Stimulated activated memory B cell treated with anti-CD40 and anti-IgM and Interleukin-4, amounts not matched to agents 10 μg/mL and 1 μg/mL and 100 μg/mL, for 72 hours (primary cell): ENCODE data around the gene PPIL4.

Source experiments
- ATAC-seq: fragments of 150-1000 bp; cut with Tn5 transposase; 2 replicates; pipeline ENCODE4 v1.10.0; 2021
- H3K27ac Mint-ChIP-seq: one replicate; pipeline ENCODE4 v1.8.0; 2022; ENCODE audit warnings: mild to moderate bottlenecking, mixed read lengths
- H3K27me3 Mint-ChIP-seq: one replicate; pipeline ENCODE4 v1.8.0; 2022; ENCODE audit warnings: mixed read lengths
- H3K36me3 Mint-ChIP-seq: one replicate; pipeline ENCODE4 v1.8.0; 2022; ENCODE audit warnings: mixed read lengths
- H3K4me1 Mint-ChIP-seq: one replicate; pipeline ENCODE4 v1.8.0; 2022; ENCODE audit warnings: mixed read lengths
- H3K4me3 Mint-ChIP-seq: one replicate; pipeline ENCODE4 v1.8.0; 2022; ENCODE audit warnings: mild to moderate bottlenecking, moderate library complexity, mixed read lengths
- H3K9me3 Mint-ChIP-seq: one replicate; pipeline ENCODE4 v1.8.0; 2022; ENCODE audit warnings: mixed read lengths

The PPIL4 gene

DNA sequence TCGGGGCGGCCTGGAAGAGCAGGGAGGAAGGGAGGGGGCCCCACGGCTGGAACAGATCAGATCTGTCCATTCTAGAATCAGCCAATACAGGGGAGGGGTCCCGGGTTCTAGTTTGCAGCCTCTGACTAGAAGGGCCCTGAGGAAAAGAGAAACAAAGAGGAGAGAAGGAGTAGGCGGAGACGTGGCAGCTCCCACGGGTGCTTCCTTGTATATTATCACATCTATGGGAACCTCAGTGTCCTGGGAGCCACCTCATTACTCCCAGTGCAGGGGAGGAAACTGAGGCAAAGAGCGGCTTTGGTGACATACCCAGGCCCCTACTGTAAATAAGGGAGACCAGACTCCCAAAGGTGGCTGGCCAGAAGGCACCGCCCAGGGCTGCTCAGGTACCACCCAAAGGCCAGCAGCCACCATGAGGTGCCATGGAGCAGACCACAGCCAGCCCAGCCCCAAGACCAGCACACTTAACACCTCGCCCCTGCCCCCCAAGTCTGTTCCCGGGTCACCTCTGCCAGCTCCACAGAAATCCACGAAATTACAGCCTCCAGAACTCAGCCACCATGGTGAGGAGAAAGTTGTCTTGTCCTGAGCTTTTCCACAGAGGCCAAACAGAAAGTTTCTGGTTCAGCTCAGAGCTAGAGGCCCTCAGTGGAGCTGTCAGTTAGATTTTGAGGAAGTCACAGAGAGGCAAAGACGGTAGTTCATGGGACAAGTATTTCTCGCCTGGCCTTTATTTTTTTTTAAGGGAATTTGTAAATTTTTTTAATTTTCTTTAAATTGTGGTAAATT lies 63.1 kb downstream of the PPIL4 start:
- H3K27ac Mint-ChIP-seq, result peak overlapping the region; percentile 99
- H3K27me3 Mint-ChIP-seq, result no peaks in the 10 kb centered on the region
- no peaks in the 10 kb centered on the region for H3K9me3 Mint-ChIP-seq
- peak overlapping the region; percentile 89 for H3K4me3 Mint-ChIP-seq
- peaks cover 26% of the 10 kb centered on the region for H3K36me3 Mint-ChIP-seq
- peaks cover 64% of the 10 kb centered on the region for H3K4me1 Mint-ChIP-seq
- ATAC-seq, result peak; percentile 24

DNA sequence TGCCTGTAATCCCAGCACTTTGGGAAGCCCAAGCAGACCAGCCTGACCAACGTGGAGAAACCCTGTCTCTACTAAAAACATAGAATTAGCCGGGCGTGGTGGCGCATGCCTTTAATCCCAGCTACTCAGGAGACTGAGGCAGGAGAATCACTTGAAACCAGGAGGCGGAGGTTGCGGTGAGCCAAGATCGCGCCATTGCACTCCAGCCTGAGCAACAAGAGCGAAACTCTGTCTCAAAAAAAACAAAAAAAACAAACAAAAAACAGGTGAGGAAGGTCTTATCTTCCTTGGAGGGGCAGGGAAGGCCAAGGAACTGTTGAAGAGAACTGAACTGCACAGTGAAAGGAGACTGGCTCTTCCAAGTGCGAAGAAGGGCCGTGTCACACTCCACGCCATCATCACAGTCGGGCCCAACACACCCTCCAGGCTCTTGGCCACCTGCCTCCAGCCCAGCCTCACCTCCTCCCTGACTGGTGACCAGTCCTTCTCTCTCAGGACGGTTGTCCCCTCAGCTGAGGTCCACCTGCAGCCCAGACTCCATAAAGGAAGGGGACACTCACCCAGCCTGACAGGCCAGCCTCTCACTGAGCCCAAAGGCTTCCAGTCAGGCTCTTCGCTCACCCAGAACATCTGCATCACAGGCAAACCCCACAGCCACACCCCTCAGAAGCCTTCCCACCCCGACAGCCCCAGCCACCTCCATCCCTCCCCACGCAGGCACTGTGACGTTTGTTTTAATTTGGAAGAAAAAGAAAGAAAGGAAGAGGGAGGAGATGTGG lies 65.2 kb downstream of the PPIL4 start:
- Mint-ChIP-seq H3K27me3 (no peaks in the 10 kb centered on the region), H3K4me3 (peak overlapping the region; percentile 89), H3K36me3 (peaks cover 37% of the 10 kb centered on the region), H3K27ac (peak overlapping the region; percentile 99), H3K4me1 (peaks cover 78% of the 10 kb centered on the region), H3K9me3 (no peaks in the 10 kb centered on the region)
- ATAC-seq, result peak; percentile 48

DNA sequence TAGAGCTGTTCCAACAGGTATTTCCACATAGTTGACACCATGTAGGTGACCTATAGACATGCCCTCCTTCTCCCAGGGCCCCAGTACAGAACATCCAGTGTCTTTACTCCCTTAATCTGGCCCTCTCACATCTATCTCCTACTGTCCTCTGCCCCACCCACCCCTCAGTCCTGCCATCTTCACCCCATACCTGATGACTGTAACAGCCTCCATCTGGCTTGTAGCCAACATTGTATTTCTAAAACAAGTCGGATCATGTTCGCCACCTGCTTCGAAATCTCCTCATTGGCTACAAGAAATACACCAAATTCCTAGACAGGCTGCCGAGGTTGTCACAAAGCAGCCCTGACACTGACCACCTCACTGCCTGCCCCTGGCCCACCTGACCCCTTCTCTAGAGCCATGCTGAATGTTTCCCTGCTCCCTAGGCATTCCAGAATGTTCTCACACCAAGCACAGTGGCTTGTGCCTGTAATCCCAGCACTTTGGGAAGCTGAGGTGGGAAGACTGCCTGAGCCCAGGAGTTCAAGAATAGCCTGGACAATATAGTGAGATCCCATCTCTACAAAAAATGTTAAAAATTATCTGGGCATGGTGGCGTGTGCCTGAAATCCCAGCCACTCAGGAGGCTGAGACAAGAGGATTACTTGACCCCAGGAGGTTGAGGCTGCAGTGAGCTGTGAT lies 67.1 kb downstream of the PPIL4 start:
- ATAC-seq, result no peak
- no peaks in the 10 kb centered on the region for H3K9me3 Mint-ChIP-seq
- peak overlapping the region; percentile 99 for H3K27ac Mint-ChIP-seq
- no peaks in the 10 kb centered on the region for H3K27me3 Mint-ChIP-seq
- H3K36me3 Mint-ChIP-seq, result peaks cover 43% of the 10 kb centered on the region
- H3K4me3 Mint-ChIP-seq, result peak overlapping the region; percentile 89
- H3K4me1 Mint-ChIP-seq, result peaks cover 83% of the 10 kb centered on the region

DNA sequence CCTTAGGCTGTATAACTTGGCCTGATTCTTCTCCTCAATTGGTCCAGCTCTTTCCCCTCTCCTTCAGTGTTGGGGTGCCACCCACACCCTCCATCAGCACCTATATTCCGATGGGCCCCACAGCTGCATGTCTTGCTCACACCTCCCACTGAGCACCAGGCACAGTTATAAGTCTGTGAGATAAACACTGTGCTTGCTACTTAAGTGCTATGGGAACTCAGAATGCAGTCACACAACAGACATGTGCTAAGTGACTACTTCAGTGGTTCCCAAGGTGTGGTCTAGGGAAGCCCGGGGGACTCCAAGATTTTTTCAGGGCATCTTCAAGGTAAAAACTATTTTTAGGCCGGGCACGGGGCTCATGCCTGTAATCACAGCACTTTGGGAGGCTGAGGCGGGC lies 68.3 kb downstream of the PPIL4 start:
- Mint-ChIP-seq H3K9me3 (no peaks in the 10 kb centered on the region), H3K36me3 (peaks cover 43% of the 10 kb centered on the region), H3K27ac (peak overlapping the region; percentile 99), H3K4me3 (peak overlapping the region; percentile 51), H3K27me3 (no peaks in the 10 kb centered on the region), H3K4me1 (peaks cover 90% of the 10 kb centered on the region)
- no peak for ATAC-seq

DNA sequence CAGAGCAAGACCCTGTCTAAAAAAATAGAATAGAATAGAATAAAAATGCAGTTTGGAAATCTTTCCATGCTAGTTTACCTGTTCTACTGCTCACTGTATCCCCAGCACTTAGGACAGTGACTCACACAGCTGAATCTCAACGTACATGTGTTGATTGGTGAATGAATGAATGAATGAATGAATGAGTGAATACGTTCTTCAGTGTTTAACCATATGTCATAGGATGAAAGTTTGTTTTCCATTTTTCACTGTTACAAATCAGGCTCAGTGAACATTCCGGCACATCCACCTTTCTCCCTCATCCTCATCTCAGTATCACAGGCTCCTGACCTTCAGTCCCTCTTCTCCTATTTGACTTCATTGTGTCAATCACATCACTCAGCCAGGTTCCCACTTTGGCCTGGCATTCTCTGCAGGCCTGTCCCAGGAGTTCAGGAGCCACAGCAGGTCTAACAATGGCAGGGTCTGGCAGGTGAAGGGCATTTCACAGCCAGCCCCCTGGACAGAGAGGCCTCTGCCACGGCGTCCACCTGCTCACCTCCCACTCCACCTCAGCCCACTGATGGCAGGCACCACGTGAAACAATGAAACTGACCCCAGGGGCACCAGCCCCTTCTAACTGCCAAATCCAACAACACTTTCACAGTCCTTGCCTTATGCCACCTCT lies 68.9 kb downstream of the PPIL4 start:
- Mint-ChIP-seq H3K4me1 (peaks cover 91% of the 10 kb centered on the region), H3K36me3 (peaks cover 43% of the 10 kb centered on the region), H3K9me3 (no peaks in the 10 kb centered on the region), H3K27me3 (no peaks in the 10 kb centered on the region), H3K27ac (peak overlapping the region; percentile 99), H3K4me3 (peak overlapping the region; percentile 51)
- ATAC-seq, result no peak

DNA sequence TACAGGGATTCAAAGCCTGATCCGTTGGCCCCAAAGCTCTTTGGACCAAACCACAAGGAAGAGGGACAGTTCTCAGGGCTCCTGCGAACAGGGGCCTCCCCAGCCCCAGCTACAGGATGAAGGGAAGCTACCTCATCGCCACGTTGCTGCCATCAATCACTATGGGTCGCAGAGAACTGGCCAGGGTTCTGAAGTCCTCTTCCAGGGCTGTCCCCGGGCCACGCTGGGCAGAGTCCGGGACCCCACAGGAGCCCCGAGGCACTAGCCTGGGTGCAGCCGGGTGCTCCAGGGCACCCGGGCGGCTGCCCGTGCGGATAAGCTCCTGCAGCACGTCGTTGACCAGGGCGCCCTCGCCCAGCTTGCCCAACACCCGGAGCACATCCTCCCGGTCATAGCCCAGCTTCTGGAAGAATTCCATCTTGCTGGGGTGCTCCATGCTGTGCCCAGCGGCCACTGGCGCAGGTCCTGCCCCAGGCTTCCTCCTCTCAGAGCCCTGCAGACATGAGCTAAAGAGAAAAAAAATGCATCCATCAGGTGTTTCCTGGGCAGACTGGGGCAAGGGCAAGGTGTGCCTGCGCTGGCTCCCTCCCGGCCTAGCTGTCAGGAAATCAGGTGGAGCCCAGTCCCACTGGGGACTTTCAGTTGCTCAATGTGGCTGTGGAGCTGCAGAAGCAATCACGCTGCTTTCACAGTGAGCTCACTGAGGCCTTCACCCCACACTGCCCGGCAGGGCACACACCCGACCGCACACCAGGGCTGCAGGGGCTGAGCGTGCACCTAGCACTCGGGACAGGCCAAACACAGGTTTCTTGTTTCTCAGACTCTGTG lies 71.5 kb downstream of the PPIL4 start:
- peak overlapping the region; percentile 99 for H3K27ac Mint-ChIP-seq
- peaks cover 88% of the 10 kb centered on the region for H3K4me1 Mint-ChIP-seq
- peak overlapping the region; percentile 80 for H3K4me3 Mint-ChIP-seq
- no peaks in the 10 kb centered on the region for H3K9me3 Mint-ChIP-seq
- peak; percentile 55 for ATAC-seq
- H3K27me3 Mint-ChIP-seq, result no peaks in the 10 kb centered on the region
- peaks cover 40% of the 10 kb centered on the region for H3K36me3 Mint-ChIP-seq

DNA sequence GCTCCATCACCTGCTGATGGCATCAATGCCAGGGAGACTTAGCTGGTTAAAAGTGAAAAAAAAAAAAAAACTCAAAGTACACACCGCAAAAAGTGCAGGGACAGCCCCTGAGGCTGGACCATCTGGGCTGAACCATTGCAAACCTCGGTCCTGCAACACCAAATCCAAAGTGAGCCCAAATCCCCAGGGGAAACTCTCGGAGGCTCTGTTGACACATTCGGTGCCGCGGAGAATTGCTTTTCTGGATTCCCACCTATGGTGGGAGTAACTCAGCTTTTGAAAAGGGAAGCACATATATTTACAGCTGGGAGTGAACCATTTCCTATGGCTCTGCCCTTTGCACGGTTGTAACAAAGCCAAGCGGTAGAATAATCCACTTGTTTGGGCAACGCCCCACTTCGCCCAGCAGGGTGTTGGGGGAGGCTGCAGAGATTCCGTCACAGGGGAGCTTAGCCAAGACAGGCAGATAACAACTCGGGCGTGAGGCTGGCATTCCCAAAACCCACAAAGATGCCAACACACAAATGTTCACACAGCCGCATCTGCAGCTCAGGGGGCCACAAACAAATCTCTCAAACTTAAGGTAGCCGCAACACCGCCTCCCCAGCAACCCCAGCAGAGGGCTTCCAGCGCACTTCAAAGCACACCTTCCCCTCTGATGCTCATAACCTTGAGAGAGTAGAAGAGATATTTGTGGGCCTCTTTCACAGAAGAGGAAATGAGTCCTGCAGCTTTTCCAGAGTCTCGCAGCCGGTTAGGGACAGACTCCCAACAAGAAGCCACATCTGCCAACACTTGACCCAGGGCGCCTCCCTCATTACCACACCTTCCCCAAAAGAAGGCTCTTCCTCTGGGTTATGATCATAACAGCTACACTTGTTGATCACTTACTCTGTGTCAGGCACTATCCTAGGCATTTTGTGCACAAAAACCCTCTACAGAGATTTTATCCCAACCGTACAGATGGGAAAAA lies 72.5 kb downstream of the PPIL4 start:
- Mint-ChIP-seq H3K4me3 (peak overlapping the region; percentile 72), H3K27ac (peak overlapping the region; percentile 99), H3K36me3 (peaks cover 35% of the 10 kb centered on the region), H3K9me3 (no peaks in the 10 kb centered on the region), H3K4me1 (peaks cover 89% of the 10 kb centered on the region), H3K27me3 (no peaks in the 10 kb centered on the region)
- peak; percentile 66 for ATAC-seq

DNA sequence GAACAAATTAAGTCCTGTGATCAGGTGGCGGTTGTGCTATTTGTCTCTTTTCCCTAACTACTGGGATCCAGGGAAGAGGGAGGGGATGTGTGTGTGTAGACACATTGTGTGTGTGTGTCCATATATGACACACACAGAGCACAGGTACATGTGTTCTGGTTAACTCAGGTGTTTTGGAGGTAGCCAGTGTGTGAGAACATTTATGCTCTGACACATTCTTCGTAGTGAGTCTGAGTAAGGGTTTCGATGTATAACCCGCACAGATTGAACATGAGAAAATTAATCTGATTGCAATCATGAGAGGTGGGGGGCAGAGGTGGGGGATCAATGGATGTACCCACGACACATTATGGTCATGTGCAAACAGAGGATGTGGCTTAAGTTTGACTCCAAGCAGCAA lies 73.6 kb downstream of the PPIL4 start:
- Mint-ChIP-seq H3K36me3 (peaks cover 29% of the 10 kb centered on the region), H3K9me3 (no peaks in the 10 kb centered on the region), H3K4me1 (peaks cover 93% of the 10 kb centered on the region), H3K4me3 (peak overlapping the region; percentile 28), H3K27me3 (no peaks in the 10 kb centered on the region), H3K27ac (peak overlapping the region; percentile 99)
- no peak for ATAC-seq

DNA sequence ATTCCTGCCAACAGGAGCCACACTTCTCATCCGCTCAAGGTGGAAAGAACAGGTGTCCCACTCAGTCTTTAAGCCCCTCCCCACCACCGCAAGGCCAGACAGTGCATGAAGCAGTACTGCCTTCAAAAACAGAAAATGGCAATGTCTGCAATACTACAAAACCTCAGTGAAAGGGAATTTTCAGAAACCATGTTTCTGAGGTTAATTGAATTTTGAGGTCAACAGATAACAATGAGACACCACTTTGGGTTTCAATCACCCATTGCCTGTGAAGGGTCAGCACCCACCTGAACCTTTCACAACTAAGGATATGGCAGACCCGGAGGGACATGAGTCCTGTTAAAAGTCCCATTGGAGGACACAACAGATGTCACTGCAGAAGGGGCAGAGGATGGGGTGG lies 74.0 kb downstream of the PPIL4 start:
- Mint-ChIP-seq H3K9me3 (no peaks in the 10 kb centered on the region), H3K27me3 (no peaks in the 10 kb centered on the region), H3K27ac (peak overlapping the region; percentile 99), H3K36me3 (peaks cover 24% of the 10 kb centered on the region), H3K4me3 (peak overlapping the region; percentile 28), H3K4me1 (peaks cover 92% of the 10 kb centered on the region)
- peak; percentile 40 for ATAC-seq

DNA sequence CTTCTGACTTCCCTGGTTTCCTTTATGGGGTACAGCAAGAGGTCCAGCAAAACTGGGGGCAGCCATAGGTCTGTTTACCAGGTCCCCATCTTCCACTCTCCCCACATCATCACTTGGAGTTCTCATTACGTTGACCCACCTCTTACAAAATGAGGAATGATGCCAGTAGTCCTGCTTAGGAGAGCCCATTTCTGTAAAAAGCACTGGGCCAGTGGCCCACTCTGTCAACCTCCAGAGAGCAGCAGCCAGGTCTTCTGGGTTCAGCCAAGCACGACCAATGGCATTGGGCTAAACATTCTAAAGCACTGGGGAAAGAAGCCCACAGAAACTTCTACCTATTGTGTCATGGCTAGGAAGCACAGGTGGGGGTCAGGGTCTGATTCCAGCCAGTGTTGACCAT lies 74.9 kb downstream of the PPIL4 start:
- ATAC-seq, result no peak
- peaks cover 91% of the 10 kb centered on the region for H3K4me1 Mint-ChIP-seq
- no peak overlapping the region for H3K4me3 Mint-ChIP-seq
- H3K27ac Mint-ChIP-seq, result peak overlapping the region; percentile 99
- H3K9me3 Mint-ChIP-seq, result no peaks in the 10 kb centered on the region
- H3K27me3 Mint-ChIP-seq, result no peaks in the 10 kb centered on the region
- H3K36me3 Mint-ChIP-seq, result peaks cover 22% of the 10 kb centered on the region

DNA sequence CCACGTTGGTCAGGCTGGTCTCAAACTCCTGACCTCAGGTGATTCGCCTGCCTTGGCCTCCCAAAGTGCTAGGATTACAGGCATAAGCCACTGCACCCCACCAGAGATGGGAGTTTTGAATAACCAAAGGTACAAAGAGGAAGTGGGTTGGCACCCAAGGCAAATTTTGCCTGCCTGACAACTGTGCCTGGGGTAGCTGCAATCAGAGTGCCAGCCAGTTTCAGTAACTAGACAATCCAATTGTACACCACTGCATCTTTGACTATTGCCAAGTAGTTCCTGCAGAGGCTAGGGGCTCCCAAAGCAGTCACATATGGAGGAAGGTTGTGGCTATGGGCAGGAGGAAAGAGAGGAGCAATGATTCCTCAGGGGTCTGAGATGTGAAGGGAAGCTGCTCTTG lies 77.7 kb downstream of the PPIL4 start:
- Mint-ChIP-seq H3K36me3 (peaks cover 42% of the 10 kb centered on the region), H3K9me3 (no peaks in the 10 kb centered on the region), H3K4me3 (peak overlapping the region; percentile 83), H3K27ac (peak overlapping the region; percentile 83), H3K27me3 (no peaks in the 10 kb centered on the region), H3K4me1 (peaks cover 93% of the 10 kb centered on the region)
- peak; percentile 79 for ATAC-seq

DNA sequence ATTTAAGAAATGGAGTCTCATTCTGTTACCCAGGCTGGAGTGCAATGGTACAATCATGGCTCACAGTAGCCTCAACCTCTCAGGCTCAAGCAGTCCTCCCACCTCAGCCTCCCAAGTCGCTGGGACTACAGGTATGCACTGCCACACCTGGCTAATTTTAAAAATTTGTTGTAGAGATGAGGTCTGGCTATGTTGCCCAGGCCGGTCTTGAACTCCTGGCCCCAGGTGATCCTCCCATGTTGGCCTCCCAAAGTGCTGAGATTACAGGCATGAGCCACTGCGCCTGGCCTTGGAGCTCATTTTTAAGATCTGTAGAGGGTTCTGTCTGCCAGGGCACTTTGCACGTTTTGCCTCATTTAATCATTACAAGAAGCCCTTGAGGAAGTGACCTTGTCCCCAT lies 78.6 kb downstream of the PPIL4 start:
- no peak overlapping the region for H3K4me3 Mint-ChIP-seq
- H3K27ac Mint-ChIP-seq, result peak overlapping the region; percentile 83
- H3K9me3 Mint-ChIP-seq, result no peaks in the 10 kb centered on the region
- H3K4me1 Mint-ChIP-seq, result peaks cover 93% of the 10 kb centered on the region
- peaks cover 51% of the 10 kb centered on the region for H3K36me3 Mint-ChIP-seq
- ATAC-seq, result no peak
- H3K27me3 Mint-ChIP-seq, result no peaks in the 10 kb centered on the region

DNA sequence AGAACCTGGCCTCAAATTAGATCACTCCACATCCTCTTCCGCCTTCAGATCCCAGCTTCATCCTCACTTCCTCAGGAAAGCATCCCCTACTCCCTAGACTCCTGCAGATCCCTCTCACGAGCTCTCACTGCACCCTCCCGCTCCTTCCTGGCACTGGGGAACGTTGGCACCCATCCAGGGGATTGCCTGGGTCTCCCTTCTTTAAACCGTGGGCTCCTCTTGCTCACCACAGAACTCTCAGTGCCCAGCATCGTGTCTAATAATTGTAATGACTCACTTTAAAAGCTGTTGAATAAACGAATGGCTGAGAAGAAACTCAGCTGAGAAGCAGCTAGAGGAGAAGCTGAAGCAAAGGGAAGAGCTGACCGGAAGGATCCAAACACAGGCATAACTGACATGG lies 81.4 kb downstream of the PPIL4 start:
- Mint-ChIP-seq H3K4me1 (peaks cover 74% of the 10 kb centered on the region), H3K27ac (peak overlapping the region; percentile 83), H3K9me3 (no peaks in the 10 kb centered on the region), H3K4me3 (peak overlapping the region; percentile 18), H3K27me3 (no peaks in the 10 kb centered on the region), H3K36me3 (peaks cover 56% of the 10 kb centered on the region)
- no peak for ATAC-seq
